GM11168 (cell line): ENCODE measurements around the gene RAD51B.

Experiments used
- in situ Hi-C: fragments of 300-500 bp; cut with MboI; formaldehyde crosslinking; loops from one replicate; pipeline ENCODE4 v1.12.0; 2022; ENCODE audit warnings: low sequenced_read_pairs; ENCODE audit not compliant: unreplicated experiment

The RAD51B gene

DNA sequence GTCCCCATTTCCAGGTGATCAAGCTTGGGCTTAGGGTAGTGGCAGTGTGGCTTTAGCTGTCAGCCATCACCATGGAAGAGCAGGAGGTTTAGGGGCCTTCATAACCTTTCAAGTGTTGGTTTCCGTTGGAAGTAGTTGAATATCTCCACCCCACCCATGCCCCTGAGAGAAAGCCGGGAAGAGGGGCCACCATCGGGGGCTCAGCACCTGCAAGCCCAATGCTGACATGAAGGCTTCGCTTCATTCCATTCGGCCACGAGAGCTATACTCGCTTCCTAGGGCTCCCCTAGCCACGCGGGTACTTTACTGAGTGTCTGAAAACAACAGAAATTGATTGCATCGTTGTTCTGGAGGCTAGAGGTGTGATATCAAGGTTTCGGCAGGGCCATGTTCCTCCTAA lies 738.5 kb downstream of the RAD51B start:
- in situ Hi-C loops: no loop called here

DNA sequence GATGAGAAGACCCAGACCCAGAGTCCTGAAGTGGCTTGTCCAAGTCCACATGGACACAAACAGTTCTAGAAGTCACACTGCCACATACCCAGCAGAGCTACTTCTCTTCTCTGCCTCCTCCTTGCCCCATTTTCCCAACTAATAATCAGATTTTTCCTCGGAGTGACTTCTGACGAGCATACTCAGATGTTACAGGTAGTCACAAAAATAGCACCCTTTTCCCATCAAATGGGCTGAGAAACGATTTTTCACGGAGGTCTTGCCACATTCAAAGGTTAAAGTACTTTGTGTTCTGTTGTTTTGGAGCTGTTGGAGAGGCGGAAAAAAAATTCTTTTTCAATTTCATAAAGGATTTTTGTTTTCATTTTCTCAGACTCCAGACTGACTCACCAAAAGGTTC lies 740.4 kb downstream of the RAD51B start:
- in situ Hi-C loops: no loop called here

DNA sequence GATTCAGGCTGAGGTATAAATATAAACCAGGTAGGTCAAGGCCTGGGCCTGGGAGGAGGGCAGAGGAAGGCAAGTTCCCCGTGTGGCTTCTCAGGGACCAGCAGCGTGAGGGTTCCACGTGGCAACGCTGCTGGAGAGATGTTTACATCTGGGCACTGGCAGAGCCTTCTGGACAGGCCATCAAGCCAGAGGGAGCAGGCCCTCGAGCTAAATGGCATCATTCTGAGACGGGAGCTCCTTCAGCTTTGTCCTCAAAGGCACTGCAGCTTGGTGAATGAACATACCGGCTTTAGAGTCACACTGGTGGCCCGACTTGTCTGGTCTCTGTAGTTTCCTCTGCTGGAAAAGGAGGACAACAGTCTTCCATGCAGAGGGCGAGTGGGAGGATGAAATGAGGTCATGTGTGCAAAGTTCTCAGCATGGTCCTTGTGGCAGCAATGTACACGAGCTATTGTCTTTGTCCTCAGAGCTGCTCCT lies 742.0 kb downstream of the RAD51B start:
- in situ Hi-C loops: no loop called here

DNA sequence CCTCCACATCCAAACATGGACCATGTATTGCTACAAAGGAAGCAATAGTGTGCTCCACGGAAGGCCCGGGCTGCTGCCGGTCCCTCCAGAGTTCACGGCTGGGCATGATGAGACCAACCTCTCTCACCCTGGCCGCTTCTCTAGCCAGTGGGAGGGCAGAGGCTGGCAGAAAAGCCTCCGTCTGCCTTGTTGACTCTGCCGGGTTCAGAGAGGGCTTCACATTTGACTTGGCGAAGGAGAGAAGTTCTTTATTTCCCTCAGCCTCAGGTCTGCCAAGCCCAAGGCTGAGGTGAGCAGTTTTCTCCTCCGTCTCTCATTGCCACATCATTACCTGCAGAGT lies 743.3 kb downstream of the RAD51B start:
- in situ Hi-C loops: no loop called here

DNA sequence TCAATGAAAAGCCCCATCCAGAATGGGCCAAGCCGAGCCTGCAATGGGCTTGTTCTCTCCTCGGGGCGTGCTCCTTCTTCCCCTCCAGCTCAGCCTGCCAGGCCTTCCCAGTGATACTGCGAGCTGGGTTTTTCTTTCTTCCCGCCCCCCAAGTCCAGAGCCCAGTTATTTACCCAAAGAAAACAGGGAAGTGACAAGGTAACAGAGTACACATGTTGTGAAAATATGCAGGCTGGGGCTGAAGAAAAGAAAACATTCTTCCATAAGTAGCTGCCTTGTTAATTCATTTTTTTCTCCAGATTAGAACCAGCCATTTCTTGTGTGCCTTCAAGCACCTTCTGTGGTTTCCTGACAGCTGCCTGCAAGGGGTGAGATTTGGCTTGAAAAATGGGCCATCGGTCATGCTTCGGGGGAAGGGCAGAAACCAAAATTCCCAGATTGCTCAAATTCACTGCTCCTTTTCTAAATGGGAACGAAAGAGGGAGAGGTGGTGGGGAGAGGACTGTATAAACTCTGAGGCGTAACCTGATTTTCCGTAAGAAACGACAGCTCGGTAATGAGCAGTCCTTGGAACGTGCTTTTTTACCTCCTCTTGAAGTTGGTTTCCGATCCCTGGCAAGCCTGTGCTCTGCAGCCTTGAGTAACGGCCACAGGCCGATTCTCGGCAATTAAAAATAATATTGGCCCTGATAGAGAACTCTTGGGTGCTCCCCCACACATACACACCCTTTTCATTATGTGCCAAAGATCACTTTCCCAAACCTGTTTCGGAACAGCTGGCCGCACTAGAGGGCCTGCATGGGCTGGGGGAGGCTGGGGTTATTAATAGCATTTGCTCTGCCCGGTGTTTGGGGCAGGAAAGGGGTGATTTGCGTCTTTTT lies 743.9 kb downstream of the RAD51B start:
- in situ Hi-C loops: no loop called here

DNA sequence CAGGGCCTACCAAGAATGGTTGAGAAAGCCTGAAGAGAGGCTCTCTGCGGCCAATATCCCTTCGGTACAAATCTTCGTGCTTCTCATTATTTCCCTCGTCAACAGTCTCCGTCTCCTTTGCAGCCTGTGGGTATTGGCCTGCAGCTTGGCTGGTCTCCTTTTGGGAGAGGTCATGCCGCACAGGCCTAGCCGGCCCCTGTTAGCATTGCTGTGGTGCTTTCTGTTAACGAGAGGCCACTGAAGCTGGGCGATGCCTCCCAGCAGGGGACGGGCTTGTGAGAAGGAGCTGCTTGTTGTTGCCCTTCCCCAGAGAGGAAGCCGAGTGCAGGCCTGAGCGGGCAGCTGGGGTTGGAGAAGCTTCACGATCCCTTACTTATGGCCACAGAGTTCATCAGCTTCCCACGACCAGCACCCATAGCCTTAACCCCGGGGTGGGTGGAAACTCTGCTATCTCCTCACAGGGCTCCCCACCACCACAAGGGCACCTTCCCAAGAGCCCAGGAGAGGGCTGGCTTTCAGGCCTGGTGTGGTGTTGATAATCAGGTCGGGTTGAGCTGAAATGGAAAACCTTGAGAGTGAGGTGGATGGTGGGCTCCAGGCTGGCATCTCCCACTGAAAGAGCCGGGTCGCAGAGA lies 744.7 kb downstream of the RAD51B start:
- in situ Hi-C loops: no loop called here

DNA sequence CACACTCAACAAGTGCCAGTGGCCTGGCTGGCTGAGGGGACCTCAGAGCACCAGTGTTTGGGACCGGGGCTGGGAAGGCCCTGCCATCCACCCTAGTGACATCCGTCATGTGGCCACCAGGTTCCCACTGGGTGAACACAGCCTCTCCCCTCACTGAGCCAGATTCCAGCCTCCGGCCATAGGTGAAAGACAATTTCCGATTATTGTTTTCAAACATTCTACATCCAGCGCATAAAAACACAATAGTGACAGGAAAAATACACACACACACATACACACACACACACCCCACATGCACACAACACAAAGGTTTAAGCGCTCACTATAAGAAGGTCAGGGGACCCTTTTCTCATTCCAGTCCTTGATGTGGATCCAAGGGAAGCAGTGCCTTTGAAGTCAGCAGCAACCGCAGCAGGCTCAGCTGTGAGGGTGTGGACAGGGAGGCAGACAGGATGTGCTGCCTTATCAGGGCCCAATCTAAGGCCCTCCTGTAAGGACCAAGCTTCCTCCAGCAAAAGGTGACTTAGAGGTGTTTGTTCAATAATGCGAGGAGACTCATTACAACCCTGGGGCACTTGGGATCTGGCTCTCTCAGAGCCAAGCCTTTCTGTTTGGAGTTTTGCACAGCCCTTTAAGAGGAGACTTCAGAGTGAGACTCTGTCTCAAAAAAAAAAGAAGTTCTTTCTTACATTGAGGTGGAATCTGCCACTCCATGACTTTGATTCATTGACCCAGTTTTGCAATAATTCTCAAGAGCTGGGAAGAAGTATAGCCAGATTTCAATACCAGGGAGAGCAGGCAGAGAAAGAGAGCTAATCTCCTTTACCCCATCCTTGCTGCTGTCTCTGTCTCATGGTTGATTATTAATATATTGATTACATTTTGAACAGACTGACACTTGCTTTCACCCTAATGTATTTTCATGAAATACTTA lies 745.5 kb downstream of the RAD51B start:
- in situ Hi-C loops: no loop called here

DNA sequence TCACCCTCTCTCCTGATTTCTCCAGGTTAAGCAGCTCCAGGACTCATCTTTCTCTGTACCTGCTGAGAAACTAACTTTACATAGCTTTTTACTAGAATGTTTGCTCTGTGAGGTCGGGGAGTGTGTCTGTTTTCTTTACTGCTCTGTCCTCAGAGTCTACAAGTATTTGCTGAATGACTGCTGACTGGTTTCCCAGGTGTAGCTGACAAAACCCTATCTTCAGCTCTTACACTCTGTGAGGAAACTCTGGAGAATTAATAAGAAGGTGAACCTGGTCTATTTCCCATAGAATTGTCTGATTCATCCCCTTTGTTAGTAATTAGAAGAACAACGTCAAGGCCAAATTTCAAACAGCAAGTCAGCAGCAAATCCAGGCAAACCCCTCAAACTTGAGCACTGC lies 746.5 kb downstream of the RAD51B start:
- in situ Hi-C loops: no loop called here

DNA sequence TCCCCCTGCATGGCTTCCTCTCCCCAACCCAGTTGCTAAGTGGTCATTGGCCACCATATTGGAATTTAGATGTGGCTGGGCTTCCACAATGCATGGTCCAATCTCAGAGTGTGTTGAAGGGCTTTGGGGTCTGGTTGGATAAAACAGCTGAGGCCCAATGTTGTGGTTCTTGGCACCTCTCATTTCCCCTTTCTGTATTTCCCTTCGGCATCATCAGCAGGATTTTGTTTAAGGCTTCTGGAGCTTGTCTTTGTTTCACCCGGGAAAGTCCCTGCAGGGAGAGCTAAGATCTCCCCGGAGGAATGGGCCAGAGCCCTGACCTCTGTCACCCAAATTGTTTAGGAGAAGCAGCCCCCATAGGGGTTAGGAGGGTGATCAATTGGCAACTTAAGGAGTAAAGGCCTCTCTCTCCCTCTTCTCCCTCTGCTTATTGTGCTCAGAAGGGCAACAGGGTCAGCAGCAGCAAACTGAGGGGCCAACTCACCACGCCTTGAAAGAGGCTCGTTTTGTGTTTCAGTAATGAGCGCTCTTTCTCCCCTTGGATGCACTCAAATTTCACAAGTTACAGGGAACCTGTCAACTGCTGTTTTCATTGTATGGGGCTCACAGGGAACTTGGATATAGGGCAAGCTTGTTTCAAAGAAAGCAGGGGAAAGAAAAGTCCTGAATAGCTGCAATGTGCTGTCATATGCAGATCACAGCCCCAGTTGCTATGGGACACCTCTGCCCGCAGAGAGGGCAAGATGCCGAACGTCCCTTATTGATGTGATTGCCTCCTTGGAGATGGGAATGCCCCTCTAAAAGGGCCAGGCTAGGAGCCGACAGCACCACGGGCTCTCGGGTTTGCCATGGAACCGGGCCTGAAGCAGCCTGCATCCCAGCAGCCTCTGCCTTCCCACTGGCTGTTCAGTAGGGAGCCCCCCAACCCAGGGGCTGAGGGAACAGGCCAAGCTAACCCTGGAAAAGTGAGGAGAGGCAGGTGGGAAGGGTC lies 749.6 kb downstream of the RAD51B start:
- in situ Hi-C loops: no loop called here

DNA sequence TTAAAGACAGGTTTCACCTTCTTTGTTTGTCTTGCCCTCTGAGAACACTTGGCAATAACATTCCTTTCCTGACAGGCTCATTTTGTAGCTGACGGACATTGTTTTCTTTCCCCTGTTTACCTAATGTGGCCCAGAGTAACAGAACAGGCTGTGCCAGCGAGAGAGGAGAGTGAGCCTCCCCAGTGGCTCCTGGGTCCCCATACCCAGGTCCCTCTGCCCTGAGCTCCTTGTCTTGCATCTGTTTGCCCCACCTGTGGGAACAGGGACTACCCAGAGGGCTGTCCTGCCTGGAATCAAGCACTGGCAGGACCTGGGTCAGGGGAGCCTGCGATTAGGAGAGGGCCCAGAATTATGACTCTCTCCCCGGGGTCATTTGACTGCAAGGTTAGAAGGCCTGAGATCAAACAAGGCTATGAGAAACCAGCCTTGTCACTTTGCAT lies 750.4 kb downstream of the RAD51B start:
- in situ Hi-C loops: no loop called here

DNA sequence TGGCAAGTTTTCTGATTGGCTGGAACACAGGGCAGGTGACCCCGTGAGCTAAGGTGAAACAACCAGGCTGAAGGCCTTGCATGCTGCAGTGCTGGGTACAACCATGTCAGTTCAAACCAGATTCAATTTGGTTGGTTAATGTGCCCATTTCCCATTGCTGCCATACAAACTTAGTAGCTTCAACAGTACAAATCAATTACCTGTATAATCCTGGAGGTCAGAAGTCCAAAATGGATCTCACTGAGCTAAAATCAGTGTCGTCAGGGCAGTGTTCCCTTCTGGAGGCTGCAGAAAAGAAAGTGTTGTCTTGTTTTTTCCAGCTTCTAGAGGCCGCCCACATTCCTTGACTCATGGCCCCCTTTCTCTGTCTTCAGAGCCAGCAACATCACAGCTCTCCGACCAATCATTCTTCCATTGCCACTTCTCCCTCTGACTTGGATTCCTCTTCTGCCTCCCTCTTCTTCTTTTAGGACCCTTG lies 751.6 kb downstream of the RAD51B start:
- in situ Hi-C loops: no loop called here

DNA sequence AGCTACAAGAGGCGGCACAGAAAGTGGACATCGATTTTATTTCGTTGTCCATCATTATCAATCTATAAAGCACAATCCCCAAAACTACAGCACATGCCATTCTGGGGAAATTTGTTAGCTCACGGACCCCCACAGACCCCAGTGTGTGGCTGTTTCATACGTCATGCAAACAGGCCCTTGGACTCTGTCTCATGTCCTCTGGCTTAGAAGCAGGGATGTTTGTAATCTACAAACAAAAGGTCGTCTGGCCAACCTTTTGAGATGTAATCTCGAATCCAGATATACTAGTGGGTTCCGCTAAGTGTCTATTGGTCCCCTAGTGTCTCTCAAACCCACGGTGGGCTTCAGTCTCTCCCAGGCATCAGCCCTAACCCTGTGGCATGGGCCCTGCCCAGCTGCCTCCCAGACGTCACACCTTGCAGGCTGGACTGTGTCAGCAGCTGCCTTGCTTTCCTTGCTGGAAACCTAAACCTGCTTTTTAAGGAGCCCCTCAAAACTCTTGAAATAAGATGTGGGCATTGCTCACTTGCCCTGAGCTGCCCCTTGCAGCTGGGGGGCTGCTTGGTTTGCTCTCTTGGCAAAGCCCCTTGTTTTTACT lies 752.4 kb downstream of the RAD51B start:
- in situ Hi-C loops: no loop called here

DNA sequence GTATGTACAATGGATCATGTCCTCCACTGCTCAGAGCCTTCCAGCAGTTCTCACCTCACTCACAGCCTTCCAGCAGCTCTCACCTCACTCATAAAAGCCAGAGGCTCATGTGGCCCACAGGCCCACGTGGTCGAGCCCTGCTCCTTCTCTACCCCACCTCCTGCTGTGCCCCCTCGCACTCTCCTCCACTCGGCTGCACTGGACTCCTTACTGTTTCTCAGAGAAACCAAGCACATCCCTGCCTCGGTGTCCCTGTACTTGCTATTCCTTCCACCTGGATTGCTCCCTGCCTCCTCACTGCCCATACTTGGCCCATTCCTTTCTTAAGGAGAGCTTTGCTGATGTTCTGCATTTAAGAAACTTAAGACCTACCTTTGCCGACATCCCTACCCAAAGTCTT lies 753.5 kb downstream of the RAD51B start:
- in situ Hi-C loops: no loop called here

DNA sequence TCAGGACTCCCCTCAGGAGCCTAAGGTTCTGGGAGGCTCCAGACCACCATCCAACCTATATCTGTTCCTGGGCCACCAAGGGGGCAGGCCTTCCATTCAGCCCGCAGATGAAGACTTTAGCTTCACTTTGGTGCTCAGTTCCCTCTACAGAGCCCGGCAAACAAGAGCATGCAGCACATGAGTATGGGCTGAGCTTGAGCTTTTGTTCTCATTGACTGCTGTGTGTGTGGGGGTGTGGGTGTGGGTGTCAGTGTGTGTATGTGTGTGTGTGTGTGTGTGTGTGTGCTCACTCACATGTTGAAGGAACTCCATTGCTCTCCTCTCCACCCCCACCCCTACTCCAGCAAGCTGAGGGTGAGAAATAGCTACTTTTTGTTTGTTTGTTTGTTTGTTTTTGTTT lies 754.1 kb downstream of the RAD51B start:
- in situ Hi-C loops: no loop called here

DNA sequence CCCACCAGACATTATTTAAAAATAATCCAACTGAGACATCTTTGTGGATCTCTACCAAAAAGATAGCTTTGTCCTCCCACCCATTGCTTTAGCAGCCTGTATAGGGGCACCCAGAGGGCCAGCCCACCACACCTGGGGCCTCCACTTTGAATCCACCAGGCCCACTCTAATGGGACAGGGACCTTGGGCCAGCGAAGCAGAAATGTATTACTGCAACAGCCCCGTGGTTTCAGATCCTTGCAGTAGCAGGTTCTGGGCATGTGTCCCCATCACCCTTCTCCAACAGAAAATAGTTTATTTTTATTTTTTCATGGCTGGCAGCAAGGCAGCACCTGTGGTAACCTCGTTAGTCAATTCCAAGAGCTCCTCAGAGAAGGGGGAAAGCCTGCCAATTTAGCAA lies 754.9 kb downstream of the RAD51B start:
- in situ Hi-C loops: no loop called here

DNA sequence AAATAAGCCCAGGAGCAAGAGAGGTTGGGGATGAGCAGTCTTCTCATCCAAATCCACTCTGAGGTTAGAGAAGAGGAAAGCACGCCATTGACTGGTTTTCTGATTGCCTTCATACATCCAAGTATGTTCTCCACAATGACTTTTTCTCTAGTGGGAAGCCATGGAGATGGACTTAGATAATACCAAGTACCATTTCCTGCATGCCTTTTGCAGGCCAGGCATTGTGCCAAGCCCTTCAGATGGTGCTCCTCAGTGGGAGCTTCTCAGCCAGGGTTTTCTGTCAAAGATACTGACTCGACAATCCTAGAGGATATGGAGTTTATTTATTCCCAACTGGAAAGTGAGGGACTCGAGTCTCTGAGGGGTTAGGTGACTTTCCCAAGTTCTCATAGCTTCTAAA lies 755.3 kb downstream of the RAD51B start:
- in situ Hi-C loops: no loop called here

DNA sequence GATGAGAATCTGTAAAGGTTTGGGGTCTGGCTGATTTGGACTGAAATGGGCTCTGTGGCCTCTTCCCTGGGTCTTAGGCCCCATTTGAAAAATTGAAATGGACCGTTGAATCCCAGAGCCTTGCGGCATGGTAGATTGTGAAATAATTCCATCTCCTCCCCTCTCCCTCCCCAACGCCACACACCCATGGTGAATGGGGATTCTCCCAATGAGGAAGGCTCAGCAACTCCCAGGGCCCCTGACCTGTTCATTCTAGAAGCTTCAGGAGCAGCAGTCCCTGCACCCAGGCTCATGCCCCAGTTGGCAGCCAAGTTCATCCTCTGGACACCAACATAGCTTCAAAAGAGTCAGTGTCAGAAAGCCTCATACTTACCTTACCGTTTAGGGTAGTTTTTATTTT lies 755.8 kb downstream of the RAD51B start:
- in situ Hi-C loops: no loop called here

DNA sequence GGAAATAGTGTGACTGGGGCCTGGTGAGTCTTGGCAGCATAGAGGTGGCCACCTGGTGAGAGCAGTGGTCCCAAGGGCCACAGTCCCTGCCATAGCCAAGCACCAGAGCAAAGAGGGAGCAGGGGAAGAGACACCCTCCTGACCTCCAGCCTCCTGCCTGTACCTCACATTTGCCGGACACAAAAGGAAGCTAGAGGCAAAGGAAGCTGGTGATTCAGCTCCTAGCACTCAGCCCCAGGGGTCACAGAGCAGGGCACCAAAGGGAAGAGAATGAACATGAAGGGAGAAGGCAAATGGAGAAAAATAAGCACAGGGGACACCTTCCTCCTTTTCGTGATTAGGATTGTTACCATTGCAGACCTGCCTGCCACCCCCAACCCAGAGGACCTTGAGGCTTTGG lies 756.5 kb downstream of the RAD51B start:
- in situ Hi-C loops: no loop called here
